ENCODE results near the gene NUP88.

The NUP88 gene

DNA sequence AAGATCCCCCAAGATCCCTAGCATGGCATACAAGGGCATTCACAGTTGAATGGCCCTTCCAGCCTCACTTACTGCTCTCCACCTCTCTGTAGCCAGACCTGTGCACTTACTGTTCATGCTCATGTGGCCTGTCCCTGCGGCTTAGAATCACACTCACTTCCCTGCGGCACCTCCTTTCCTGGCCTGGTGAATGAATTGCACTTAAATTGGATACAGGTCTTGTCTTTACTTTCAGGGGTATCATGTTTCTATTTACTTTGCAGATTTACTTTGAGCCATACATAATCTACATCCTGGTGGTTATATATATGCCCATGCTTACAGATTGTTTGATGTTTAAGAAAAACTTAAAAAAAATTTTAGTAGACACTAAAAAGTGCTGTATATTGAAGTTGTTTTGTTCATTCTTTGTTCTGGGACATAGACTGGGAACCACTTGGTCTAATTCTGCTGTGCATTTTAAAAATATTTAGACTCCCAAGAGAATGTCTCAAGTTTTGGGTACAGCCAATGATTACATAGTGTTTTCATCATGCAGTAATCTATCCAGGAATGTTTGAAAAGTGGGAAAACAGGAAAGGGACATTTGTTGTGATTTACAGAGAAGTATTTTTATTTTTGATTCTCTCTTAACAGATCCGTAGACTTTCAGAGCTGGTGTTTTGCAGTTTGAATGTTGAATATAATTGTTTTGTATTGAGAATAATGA is 63.9 kb downstream of the NUP88 start:
- DNase-seq (ENCODE audit: low spot score): no peak

DNA sequence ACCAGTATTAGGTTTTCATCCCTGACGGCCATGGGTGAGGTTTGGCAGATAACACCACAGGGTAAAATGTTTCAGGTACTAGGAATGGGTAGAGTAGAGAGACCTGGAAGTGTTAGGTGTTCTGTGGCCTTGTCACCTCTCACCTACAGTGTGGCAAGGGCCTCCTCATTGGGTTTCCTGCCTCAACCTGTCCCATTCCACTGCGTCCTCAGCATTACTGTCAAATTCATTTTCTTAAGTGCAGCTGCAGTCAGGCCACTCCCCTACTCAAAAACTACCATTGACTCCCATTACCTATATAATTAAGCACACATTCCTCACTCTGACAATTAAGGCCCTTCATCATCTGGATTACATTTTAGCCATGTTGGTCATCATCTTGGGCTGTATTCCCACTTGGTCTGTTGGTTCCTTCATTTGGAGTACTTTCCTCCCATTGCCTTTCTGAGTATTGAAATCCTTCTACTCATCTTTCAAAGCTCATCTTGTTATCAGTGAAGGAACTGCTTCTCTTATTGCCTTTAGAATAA is 64.5 kb downstream of the NUP88 start:
- DNase-seq (ENCODE audit: low spot score): no peak

- DNase-seq (ENCODE audit: low spot score): no peak
Measured at GRCh38 chr17:5354310-5354709, 65.2 kb downstream of the NUP88 start.

GRCh38 chr17:5352681-5353289 is 66.7 kb downstream of the NUP88 start:
- no peak for DNase-seq (ENCODE audit: low spot score)

- no peak for DNase-seq (ENCODE audit: low spot score)
Measured at GRCh38 chr17:5344914-5345313, 74.5 kb downstream of the NUP88 start.

Measured in LoVo (cell line).